Suppressor macrophage treated with lipopolysaccharide for 4 hours (primary cell): ENCODE data around the gene MYL11.
"Not testable (repeated sequence)": the region's sequence is repeated elsewhere in the genome, so short reads cannot be mapped to it uniquely, and the experiment has no call there.

Experiments used
- DNase-seq: peaks from one replicate; pipeline ENCODE4 v3.0.0-alpha.2; 2020

MYL11 gene

GRCh38 chr16:30374538-30374937, at the start of gene MYL11:
Gene MYL11 (plus strand): TSS chr16:30374802. CDS start chr16:30374858, 56 bp downstream.
- DNase-seq = no peak

DNA sequence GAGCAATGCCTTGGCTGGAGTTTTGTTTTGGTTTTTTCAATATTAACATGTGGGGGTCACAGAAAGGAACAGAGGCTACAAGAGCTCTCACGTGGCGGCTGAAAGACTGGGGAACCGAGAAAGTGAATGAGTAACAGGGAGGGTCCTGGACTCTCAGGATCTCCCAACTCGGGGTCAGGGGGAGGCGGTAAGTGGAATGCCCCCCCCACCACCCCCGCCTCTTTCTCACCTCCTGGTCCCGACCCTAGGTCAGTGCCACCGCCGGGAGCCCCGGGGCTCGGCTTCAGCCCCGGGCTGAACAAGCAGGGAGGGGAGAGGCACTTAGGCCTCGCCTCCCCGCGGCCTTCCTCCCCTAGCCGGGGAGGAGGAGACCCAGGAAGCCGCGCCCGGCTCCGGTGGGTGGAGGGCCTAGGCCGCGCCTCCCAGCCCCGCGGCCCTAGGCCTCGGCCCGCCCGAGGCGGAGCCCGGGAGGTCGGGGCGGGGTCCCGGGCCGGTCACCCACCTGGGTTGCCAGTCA, 40.1 kb upstream of the MYL11 start:
- peak; percentile 86 for DNase-seq

- DNase-seq = peak; percentile 86
These were observed 39.5 kb upstream of the MYL11 start for GRCh38 chr16:30335028-30335597.

DNA sequence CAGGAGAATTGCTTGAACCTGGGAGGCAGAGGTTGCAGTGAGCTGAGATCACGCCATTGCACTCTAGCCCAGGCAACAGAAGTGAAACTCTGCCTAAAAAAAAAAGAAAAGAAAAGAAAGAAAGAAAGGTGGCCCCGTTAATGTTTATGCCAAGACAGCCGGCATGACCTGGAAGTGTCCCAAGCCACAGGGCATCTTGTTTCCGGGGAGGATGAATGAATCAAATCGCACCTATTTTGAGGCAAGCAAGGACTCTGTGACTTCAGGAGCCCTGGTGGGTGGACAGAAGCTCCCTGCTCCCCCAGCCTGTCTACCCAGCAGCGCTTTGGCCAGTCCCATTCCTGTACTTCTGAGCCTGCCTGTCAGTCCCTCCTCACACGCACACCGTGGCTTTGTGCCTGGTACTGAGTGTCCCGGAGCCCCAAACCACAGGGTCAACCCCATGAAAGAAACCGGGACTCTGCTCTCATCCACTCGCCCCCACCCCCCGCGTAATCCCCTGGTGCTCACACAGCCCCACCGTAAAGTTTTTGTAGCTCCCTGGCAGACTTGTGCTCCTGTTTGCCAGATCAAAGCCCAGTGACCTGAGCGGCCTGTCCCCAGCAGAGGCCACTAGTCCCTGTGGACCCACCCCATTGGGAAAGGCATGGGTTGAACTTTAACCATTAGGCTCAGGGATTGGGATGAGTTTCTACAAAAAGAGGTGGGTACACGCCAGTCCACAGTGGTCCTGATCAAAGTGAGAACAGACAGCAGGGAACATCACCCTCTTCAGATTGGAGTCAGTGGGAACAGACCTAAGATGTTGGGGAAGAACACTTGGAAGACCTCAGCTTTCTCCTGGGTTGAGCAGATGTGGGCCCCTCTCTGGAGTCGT, 38.8 kb upstream of the MYL11 start:
- DNase-seq = peak; percentile 27

DNA sequence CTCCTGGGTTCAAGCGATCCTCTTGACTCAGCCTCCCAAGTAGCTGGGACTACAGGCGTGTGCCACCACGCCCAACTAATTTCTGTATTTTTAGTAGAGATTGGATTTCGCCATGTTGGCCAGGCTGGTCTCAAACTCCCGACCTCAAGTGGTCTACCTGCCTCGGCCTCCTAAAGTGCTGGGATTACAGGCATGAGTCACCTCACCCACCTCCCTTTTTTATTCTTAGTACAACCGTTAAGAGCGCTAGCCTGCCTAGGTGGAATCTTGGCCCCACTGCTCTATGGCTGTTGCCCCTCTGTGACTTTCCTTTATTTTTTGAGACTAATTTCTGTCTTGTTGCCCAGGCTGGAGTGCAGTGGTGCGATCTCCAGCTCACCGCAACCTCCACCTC, 36.6 kb upstream of the MYL11 start:
- DNase-seq = not testable (repeated sequence)

DNA sequence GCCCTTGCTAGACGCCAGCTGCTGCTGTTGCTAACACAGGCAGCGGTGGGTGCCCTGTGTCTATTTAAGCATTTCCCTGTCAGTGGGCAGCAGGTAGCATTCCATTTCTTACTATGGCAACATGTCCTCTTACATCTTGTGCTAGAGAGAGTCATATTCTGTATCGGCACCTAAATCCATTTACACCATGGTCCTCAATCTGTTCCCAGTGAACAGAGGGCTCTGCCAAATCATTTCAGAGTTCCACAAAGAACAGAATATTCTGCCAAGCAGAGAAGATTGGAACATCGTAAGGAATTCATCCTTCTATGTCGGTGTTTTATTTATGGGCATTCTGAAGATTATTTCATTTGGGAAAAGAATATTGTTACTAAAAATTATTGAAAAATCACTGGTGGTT, 35.9 kb upstream of the MYL11 start:
- DNase-seq = not testable (repeated sequence)

DNA sequence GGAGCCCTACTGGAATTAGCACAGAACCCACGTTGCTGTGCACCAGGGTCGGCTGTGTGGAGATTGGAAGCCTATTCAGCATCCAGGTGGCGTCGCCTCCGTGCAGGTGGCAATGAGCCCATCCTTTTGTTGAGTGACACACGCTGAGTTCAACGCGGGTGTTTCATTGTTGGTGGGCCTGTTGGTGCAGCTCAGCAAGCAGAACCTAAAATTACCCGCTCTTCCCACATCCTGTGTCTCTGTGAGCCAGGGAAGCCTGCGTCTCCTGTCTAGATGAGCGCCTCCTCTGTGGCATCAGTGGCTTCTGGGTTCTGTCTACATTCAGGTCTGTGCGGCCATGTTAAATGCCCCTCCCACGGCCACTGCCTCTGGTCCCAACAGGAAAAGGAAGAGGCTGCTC, 34.0 kb upstream of the MYL11 start:
- DNase-seq = no peak

GRCh38 chr16:30341971-30342370, 32.6 kb upstream of the MYL11 start:
- DNase-seq = not testable (repeated sequence)

GRCh38 chr16:30342751-30343490, 31.7 kb upstream of the MYL11 start:
- DNase-seq = no peak

GRCh38 chr16:30343491-30343820, 31.1 kb upstream of the MYL11 start:
- DNase-seq = not testable (repeated sequence)

DNA sequence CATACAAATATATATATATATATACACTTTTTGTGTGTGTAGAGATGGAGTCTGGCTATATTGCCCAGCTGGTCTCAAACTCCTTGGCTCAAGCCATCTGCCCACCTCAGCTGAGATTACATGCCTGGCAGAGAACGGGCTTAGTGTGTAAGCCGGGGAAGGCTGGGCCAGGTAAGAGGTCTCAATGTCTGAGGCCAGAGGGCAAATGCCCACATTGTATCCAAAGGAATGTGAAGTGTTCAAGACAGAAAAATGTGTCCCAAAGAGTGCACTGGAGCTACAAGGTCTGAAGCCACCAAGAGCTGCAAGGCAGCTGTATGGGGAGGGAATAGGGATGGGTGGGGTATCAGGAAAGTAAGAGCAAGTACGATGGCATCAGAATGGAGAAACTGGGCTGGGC, 28.3 kb upstream of the MYL11 start:
- DNase-seq = no peak

DNA sequence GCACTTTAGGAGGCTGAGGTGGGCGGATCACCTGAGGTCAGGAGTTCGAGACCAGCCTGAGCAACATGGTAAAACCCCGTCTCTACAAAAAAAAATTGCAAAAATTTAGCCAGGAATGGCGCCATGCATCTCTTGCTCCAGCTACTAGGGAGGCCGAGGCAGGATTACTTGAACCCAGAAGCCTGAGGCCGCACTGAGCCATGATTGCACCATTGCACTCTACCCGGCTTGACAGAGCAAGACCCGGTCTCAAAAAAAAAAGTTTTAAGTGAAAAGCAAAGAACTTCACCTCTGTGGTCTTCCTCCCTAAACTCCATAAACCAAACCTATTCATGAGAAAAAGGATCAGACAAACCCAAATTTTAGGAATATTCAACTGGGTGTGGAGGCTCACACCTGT, 26.5 kb upstream of the MYL11 start:
- DNase-seq = no peak

DNA sequence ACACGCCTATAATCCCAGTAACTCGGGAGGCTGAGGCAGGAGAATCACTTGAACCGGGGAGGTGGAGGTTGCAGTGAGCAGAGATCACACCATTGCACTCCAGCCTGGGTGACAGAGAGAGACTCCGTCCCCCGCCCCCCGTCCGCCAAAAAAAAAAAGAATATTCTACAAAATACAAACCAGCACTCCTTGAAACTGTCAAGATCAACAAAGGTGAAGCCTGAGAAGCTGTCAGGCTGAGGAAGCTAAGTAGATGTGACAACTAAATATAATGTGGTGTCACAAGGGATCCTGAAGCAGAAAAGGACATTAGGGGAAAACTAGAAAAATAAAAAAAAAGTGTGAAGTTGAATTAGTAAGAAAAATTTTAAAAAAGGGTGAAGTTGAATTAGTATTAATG, 25.7 kb upstream of the MYL11 start:
- DNase-seq = no peak

DNA sequence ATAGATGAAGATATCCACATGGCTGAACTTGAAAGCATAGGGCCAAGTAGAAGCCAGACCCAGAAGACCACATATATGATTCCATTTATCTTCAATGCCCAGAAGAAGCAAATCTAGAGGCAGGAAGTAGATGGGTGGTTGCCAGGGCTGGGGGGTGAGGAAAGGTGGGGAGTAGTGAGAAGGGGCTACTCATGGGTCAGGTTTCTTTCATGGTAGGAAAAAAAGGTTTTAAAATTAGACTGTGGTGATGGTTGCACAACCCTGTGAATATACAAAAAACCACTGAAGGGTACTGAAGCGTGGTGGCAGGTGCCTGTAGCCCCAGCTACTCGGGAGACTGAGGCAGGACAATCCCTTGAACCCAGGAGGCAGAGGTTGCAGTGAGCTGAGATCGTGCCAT, 24.9 kb upstream of the MYL11 start:
- DNase-seq = no peak

GRCh38 chr16:30350134-30350871, 24.3 kb upstream of the MYL11 start:
- no peak for DNase-seq

DNA sequence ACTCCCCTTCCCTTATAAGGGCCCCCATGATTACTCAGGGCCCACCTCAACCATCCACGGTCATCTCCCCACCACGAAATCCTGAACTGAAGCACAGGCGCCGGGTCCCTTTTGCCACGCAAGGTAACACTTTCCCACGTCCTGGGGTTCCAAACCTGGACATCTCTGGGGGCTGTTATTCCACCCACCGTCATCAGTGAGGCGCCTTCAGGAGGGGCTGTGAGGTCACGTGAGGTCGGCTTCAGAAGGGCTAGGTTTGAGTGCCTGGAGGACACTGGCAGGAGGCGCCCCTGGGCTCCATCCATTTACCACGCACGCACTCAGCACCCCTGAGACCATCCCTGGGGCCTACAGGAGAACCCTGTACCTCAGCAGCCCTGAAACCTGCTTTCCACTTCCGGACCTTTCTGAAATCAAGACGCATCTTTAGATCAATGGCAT, 23.6 kb upstream of the MYL11 start:
- DNase-seq = no peak

DNA sequence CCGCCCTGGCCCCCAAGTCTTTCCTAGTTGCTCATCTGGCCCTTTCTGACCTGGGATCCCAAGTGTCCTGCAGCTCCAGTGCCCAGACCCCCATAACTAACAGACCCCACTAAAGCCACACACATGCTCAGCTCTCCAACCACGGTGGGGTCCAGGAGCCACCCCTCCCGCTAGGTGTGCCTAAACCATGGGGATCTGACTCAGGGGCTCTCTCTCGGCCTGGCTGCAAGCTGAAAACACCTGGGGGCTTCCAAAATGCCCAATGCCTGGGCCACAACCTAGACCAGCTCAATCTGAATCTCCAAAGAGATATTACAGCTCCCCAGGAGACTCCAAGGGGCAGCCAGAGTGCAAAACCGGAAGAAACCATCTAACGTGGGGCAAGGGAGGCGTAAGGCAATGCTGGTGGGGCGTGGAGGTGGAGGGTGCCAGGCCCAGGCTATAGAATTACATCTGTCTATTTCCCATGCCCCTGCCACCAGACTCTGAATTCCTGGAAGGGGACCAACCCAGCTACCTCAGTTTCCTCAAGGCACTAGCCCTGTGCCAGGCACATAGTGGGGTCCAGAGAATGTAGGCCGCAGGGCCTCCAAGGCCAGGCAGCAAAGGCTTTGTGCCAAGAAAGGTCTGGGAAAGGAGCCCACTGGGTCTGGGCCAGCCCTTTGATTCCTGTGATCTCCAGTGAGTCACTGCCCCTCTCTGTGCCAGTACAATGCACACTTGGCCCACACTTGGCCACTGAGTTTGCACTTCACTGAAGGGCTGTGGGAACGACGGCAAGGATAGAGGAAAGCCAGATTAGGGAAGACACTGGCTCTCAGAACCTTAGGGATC, 22.8 kb upstream of the MYL11 start:
- DNase-seq = no peak

DNA sequence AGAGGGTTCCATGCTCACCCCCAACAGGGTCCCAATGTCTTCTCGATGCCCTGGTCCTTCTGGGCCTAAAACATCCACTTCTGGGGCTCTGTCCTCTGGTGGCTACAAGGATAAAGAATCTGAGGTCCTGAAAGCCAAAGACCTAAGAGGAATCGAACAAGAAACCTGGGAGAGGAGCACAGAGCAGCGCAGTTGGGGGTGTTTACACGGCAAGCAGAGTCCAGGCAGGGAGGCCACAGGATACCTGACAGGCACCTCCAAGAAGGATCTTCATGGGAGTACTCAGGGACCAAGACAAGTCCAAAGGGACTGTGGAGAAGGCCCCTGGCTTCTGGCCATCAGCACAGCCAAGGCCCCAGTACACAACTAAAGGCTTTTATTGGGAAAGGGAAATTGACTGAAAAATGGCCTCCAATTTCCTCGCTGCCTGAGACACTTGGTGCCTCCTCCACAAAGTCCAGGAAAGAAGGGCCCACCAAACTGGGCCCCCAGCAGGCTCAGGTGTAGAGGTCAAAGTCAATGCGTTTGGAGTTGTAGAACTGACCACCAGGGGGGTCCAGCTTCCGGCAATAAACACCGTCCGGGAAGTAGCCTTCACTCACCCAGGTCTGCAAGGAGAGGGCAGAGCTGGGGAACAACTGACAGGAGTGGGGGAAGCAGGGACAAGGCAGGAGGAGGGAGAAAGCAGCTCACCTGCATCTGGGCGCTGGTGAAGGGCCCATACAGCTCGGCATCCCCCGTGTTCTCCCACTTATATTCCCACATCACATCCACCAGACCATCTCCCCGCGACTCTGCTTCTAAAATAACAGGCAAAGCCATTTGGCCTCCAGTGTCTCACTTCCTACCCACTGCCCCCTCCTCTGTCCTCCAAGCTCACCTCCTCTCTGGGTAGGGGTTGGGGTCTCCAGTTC, 21.9 kb upstream of the MYL11 start:
- DNase-seq = no peak

DNA sequence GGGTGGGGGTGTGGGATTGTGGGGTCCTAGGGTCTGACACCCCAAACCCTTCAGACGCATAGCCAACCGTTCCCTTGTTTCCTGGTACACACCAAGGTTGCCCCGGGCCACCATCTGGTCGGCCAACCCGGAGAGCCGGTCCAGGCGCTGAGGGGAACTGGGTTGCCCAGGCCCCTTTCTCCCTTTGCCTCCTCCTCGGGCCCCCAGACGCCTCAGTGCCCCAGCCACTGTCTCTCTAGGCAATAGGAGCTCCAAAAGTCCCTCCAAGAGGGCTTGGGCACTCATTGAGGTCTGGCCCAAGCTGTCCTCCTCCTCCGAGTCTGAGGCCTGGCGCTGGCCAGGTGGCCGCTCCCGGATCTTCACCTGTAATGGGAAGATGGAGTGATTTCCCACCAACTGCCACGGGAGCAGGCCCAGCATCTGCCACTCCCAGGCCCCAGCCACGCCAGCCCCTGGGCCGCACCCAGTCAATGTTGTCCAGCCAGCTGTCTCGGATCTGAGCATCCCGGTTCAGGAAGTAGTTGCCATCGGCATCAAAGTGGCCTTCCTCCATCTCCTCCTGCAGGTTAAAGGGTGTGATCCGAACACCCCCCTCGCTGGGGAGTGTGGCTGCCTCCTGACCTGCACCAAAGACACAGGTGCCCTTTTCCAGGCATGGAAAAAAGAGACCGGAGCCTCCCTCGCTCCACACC, 21.0 kb upstream of the MYL11 start:
- DNase-seq = no peak
